CD4-positive, alpha-beta T cell treated with Interleukin-21 for 1 hour (primary cell): ENCODE data around the gene CDC42SE2.
A peak's percentile ranks its signal among the peaks of the same experiment; 100 is the strongest.

Experiments used
- DNase-seq: peaks from one replicate; pipeline ENCODE4 v3.0.0-alpha.2; 2020

The CDC42SE2 gene

GRCh38 chr5:131279204-131279603 is 15.4 kb downstream of the CDC42SE2 start:
- no peak for DNase-seq

- no peak for DNase-seq
Measured at GRCh38 chr5:131280417-131280816, 16.6 kb downstream of the CDC42SE2 start.

- peak; percentile 89 for DNase-seq
Measured at GRCh38 chr5:131281133-131281867, 17.4 kb downstream of the CDC42SE2 start.

- DNase-seq, result no peak
Measured at GRCh38 chr5:131281868-131282234, 18.0 kb downstream of the CDC42SE2 start.

DNA sequence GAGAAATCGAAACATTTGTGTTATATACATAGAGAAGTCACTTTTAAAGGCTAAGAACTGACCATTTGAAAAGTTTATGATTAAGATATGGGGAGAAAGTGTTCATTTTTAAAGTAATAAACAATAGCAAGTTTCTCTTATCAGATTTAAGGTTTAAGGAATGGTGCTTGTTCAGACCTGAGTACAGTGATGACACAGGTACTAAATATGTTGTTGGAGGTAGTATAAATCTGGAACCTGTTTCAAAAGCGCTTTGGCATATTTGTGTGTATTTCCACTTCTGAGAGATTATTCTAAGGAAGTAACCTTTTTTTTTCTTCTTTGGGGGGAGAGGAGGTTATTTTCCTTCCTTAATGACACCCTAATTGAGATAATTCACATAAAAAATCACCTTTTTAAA is 18.4 kb downstream of the CDC42SE2 start:
- DNase-seq, result no peak

DNA sequence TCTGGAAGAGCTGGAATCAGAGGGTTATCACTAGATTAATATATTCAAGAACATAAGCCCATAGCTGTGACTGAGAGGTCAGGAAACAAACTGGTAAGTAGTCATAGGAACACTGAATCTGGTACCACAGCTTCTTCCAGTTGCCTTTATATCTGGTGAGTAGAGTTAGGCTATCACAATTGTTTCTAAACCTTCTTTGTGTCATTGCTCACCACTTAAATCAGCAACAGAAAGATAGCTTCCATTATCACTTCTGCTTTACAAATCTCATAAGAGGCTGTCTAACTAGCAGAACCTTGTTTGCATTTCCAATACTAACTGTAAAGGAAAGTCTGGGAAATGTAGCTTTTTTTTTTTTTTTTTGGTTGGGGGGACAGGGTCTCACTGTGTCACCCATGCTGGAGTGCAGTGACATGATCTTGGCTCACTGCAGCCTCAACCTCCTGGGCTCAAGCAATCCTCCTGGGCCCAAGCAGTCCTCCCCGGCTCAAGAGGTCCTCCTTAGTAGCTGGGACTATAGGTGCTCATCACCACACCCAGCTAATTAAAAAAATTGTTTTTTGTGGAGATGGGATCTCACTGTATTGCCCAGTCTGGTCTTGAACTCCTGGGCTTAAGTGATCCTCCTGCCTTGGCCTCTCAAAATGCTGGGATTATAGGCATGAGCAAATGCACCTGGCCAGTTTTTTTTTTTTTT is 22.0 kb downstream of the CDC42SE2 start:
- no peak for DNase-seq

- DNase-seq, result no peak
Measured at GRCh38 chr5:131286400-131286715, 22.5 kb downstream of the CDC42SE2 start.

DNA sequence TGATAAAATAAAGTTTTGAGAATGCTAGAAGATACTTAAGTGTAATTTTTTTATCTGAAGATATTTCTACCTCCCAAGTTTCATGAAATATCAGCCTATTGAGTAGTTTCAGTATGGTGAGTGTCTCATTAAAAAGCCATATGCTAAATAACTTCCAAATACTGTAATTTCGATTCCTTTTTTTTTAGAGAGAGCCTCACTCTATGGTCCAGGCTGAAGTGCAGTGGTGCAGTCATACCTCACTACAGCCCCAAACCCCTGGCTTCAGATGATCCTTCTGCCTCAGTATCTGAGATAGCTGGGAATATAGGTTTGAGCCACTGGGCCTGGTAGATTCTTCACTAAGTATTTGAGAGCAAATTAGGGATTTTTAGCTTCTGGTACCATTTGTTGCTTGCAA is 24.5 kb downstream of the CDC42SE2 start:
- DNase-seq, result no peak

DNA sequence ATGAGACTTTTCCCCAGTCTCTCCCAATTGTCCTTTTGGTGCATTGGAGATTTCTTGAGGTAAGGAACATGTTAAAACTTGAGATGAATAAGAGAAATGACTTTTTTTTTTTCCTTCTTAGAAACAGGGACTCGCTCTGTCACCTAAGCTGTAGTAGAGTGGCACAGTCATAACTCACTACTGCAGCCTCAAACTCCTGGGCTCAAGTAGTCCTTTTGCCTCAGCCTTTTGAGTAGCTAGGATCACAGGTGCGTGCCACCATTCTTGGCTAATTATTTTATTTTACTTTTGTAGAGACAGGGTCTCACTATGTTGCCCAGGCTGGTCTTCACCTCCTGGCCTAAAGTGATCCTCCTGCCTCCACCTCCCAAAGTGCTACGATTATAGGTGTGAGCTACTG is 25.9 kb downstream of the CDC42SE2 start:
- DNase-seq, result peak; percentile 26

GRCh38 chr5:131296213-131296672 is 32.4 kb downstream of the CDC42SE2 start:
- DNase-seq, result peak; percentile 59

GRCh38 chr5:131297886-131298285 is 34.0 kb downstream of the CDC42SE2 start:
- DNase-seq, result no peak

GRCh38 chr5:131299465-131299864 is 35.6 kb downstream of the CDC42SE2 start:
- DNase-seq, result no peak

DNA sequence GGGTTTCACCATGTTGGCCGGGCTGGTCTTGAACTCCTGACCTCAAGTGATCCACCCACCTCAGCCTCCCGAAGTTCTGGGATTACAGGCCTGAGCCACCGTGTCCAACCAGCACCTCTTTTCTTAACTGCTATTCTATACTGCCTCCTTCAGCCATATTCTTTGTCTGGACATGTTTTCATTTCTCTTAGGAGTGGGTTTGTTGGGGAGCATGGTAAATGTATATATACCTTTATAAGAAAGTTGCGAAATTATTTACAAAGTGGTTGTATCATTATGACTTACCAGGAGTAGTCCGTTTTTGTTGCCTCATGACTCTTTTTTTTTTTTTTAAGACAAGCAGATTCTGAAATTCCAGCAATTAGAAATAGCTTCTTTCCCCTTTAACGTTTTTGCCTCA is 38.7 kb downstream of the CDC42SE2 start:
- DNase-seq, result no peak

- no peak for DNase-seq
Measured at GRCh38 chr5:131303537-131303936, 39.7 kb downstream of the CDC42SE2 start.

DNA sequence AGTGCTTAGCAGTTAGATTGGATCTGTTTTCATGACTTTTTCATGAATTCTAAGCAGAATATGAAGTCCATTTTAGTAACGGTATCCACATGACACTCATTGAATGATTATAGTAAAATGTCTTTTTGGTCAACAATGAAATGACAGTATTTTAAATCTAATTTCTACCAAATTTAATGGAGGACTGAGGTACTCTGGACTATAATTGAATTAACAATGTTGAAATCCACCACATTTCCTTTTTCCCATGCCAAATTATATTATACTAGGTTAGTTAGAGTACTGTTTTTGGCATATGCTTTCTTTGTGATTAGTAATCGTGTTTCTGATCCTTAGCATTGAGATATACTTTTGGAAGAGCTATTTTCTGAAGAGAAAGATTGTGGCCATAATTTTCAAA is 40.6 kb downstream of the CDC42SE2 start:
- DNase-seq, result no peak

DNA sequence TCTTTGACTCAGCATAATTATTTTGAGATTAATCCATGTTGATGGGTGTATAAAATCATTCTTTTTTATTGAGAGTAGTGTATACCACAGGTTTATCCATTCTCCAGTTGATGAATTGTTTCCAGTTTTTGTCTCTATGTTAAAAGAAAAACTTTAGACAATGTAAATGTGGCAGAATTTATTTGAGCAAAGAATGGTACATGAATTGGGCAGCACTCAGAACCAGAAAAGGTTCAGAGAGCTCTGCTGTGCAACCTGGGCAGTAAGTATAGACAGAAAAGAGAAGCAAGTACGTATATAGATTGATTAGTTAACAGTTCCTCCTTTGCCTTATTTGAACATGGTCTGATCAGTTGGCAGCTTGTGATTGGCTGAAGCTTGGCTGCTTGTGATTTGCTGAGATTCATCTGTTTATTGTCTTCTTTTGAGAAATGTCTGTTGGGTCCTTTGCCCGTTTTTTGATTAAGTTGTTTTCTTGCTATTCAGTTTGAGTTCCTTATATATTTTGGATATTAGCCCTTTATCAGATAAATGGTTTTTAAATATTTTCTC is 41.4 kb downstream of the CDC42SE2 start:
- no peak for DNase-seq

GRCh38 chr5:131305906-131306305 is 42.1 kb downstream of the CDC42SE2 start:
- DNase-seq, result no peak

- peak; percentile 74 for DNase-seq
Measured at GRCh38 chr5:131312235-131312772, 48.5 kb downstream of the CDC42SE2 start.

- DNase-seq, result no peak
Measured at GRCh38 chr5:131316026-131316425, 52.2 kb downstream of the CDC42SE2 start.

- DNase-seq, result no peak
Measured at GRCh38 chr5:131316822-131317221, 53.0 kb downstream of the CDC42SE2 start.

DNA sequence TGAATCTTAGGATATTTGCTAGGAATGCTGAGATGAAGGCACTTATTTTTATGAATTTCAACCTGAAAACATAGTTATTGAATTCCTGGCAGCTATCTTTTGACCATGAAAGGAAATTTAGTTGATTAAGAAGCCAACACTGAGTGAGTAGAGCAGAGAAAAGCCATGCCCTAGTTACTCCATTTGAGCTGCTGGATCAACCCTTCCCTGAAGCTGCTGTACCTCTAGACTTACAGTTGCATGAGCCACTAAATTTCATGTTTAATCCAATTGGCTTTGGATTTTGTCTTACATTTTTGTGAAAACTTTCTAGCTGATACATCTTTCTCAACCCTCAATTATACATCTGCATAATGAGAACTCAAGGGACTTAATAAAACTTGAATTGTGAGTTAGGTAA is 54.6 kb downstream of the CDC42SE2 start:
- no peak for DNase-seq

DNA sequence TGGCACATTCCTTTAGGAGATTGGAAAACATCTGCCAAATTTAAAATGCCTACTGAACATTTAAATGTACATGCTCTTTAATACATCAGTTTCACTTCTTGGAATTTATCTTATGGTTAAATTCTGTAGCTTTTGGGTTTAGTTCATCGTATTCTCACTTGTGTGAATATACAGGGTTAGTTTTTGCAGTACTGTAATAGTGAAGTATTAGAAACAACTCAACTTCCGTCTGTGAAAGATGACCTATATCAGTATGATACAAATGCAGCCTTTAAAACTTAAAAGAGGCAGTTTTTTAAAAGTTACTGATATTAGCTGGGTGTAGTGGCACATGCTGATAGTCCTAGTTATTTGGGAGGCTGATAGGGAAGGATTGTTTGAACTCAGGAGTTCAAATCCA is 57.2 kb downstream of the CDC42SE2 start:
- no peak for DNase-seq

DNA sequence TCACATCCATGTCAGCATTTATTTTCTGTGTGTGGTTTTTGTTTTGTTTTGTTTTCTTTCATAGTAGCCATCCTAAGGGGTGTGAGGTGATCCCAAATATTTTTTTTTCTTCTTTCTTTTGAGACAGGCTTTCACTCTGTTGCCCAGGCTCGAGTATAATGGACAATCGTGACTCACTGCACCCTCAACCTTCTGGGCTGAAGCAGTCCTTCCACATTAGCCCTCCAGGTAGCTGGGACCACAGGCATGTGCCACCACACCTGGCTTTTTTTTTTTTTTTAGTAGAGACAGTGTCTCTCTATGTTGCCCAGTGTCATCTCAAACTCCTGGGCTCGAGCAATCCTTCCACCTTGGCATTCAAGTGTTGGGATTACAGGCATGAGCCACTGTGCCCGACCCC is 59.1 kb downstream of the CDC42SE2 start:
- DNase-seq, result no peak

- DNase-seq, result no peak
Measured at GRCh38 chr5:131323378-131323777, 59.5 kb downstream of the CDC42SE2 start.
